ENCODE data around the gene GABRR1.

DNA sequence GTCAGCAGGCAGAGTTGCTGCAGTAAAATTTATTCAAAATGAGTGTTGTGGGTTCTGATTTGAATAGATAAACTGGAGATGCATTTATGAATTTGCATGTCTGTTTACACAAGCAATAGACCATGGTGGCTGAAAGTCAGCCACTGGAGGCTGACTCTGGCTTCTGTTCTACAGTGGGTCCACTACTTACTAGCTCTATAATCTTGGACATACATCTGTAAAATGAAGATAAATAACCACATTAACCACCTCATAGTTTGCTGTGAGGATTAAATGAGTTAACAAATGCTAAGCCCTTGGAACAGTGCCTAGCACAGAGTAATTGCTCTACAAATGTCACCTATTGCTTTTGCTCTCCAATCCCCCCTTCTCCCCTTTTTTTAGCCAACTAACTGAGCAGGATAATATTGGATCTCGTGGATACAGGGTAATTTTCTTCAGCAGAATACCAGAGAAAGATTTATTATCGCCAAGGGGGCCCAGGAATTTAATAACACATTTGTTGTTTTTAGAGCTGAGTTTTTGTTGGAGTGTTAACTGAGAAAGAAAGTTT lies 72.7 kb downstream of the GABRR1 start:
- TF ChIP-seq EZH2 (IDR thresholded peaks at IDR 0.05; ENCODE audit: insufficient read depth, poor library complexity, severe bottlenecking), result no peak
- no peak for TF ChIP-seq EZH2phosphoT487 (IDR thresholded peaks at IDR 0.05; ENCODE audit: insufficient read depth, low read depth)
